Measurements from ENCODE around the gene DUSP15.

DUSP15 gene

GRCh38 chr20:31858760-31859083 is 11.6 kb downstream of the DUSP15 start:
- no peak overlapping the region for H3K27ac ChIP-seq (ENCODE audit: low read depth, low read length, poor library complexity, severe bottlenecking)
- H3K27me3 ChIP-seq (ENCODE audit: insufficient read depth, low read length) = peaks cover 4% of the 10 kb centered on the region; the same call in 1 of the 2 replicates
- no peaks in the 10 kb centered on the region for H3K9me3 ChIP-seq (ENCODE audit: low read length)
- H4K20me1 ChIP-seq (ENCODE audit: insufficient read depth, low read length) = no peaks in the 10 kb centered on the region
- no peaks in the 10 kb centered on the region for H3K79me2 ChIP-seq (ENCODE audit: insufficient read depth, low read length)
- no peaks in the 10 kb centered on the region for H3F3A ChIP-seq (ENCODE audit: insufficient read depth, low read length)
- no peak overlapping the region for H3K4me2 ChIP-seq (ENCODE audit: low read length)
- H2AFZ ChIP-seq (ENCODE audit: low read length) = no peak overlapping the region
- H3K4me1 ChIP-seq (ENCODE audit: insufficient read depth, low read length, severe bottlenecking) = peaks cover 12% of the 10 kb centered on the region
- TF ChIP-seq, protein P1, sequence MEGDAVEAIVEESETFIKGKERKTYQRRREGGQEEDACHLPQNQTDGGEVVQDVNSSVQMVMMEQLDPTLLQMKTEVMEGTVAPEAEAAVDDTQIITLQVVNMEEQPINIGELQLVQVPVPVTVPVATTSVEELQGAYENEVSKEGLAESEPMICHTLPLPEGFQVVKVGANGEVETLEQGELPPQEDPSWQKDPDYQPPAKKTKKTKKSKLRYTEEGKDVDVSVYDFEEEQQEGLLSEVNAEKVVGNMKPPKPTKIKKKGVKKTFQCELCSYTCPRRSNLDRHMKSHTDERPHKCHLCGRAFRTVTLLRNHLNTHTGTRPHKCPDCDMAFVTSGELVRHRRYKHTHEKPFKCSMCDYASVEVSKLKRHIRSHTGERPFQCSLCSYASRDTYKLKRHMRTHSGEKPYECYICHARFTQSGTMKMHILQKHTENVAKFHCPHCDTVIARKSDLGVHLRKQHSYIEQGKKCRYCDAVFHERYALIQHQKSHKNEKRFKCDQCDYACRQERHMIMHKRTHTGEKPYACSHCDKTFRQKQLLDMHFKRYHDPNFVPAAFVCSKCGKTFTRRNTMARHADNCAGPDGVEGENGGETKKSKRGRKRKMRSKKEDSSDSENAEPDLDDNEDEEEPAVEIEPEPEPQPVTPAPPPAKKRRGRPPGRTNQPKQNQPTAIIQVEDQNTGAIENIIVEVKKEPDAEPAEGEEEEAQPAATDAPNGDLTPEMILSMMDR (IDR thresholded peaks at IDR 0.05; ENCODE audit: low read length) = no peak
- TF ChIP-seq EZH2 (IDR thresholded peaks at IDR 0.05; ENCODE audit: borderline replicate concordance, low read length) = no peak
- no peaks in the 10 kb centered on the region for H3K9me2 ChIP-seq (ENCODE audit: low read depth, low read length)
- H3K9ac ChIP-seq (ENCODE audit: low read length) = no peak overlapping the region
- H3K4me3 ChIP-seq (ENCODE audit: low read depth, low read length, poor library complexity, severe bottlenecking) = no peak overlapping the region
- H3K36me3 ChIP-seq (ENCODE audit: insufficient read depth, low read length) = no peaks in the 10 kb centered on the region

DNA sequence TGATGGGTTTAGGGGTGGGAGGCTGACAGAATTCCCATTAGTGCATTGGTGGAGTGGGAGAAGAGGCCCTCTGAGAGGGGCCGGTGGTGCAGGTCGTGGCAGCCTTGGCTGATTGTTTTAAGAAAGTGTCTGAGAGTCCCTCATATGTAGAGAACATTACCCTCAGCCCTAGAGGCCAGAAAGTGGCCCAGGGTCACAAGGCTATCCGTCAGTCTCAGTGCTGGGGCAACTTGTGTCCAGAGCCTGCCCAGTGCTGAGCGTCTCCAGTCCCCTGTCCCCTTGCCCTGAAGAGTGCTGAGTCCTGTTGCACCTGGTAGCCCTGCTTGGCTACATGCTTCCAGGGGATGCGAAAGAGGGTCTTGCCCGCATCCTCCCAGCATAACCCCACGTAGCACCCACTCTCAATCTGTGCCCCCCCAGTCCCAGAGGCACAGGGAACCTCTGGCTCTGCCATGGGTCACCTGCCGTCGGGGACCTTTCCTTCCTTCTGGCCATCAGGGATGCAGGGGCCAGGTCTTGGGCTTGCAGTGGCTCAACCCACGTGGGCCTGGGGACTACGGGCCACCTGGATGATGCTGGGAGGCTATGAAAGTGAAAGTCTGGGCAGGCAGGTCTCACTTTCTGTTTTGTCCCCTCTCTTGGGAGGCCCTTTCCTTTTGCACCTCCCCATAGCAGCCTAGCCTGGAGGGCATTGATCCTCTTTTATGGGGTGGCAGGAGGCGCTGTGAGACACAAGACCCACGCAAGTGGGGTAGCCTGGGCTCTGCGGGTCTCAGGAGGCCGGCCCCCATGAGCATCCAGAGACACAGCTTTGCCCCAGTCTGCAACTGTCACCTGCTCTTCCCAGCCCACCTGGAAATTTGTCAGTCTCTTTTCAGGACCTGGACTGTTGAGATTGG is 12.2 kb downstream of the DUSP15 start:
- peaks cover 12% of the 10 kb centered on the region for H3K4me1 ChIP-seq (ENCODE audit: insufficient read depth, low read length, severe bottlenecking)
- no peak overlapping the region for H3K9ac ChIP-seq (ENCODE audit: low read length)
- H3F3A ChIP-seq (ENCODE audit: insufficient read depth, low read length) = no peaks in the 10 kb centered on the region
- H3K4me2 ChIP-seq (ENCODE audit: low read length) = no peak overlapping the region
- no peak overlapping the region for H3K4me3 ChIP-seq (ENCODE audit: low read depth, low read length, poor library complexity, severe bottlenecking)
- H3K9me2 ChIP-seq (ENCODE audit: low read depth, low read length) = no peaks in the 10 kb centered on the region
- no peaks in the 10 kb centered on the region for H3K79me2 ChIP-seq (ENCODE audit: insufficient read depth, low read length)
- H3K36me3 ChIP-seq (ENCODE audit: insufficient read depth, low read length) = no peaks in the 10 kb centered on the region
- no peak overlapping the region for H2AFZ ChIP-seq (ENCODE audit: low read length)
- TF ChIP-seq, protein P1 (IDR thresholded peaks at IDR 0.05; ENCODE audit: low read length) = no peak
- no peak for TF ChIP-seq EZH2 (IDR thresholded peaks at IDR 0.05; ENCODE audit: borderline replicate concordance, low read length)
- no peak overlapping the region for H3K27ac ChIP-seq (ENCODE audit: low read depth, low read length, poor library complexity, severe bottlenecking)
- peaks cover 4% of the 10 kb centered on the region; the same call in 1 of the 2 replicates for H3K27me3 ChIP-seq (ENCODE audit: insufficient read depth, low read length)
- H4K20me1 ChIP-seq (ENCODE audit: insufficient read depth, low read length) = no peaks in the 10 kb centered on the region
- H3K9me3 ChIP-seq (ENCODE audit: low read length) = no peaks in the 10 kb centered on the region

- TF ChIP-seq, protein P1 (IDR thresholded peaks at IDR 0.05; ENCODE audit: low read length) = no peak
- no peak for TF ChIP-seq EZH2 (IDR thresholded peaks at IDR 0.05; ENCODE audit: borderline replicate concordance, low read length)
- Histone ChIP-seq H3K9me3 (ENCODE audit: low read length) (no peaks in the 10 kb centered on the region), H2AFZ (ENCODE audit: low read length) (no peak overlapping the region), H3K9me2 (ENCODE audit: low read depth, low read length) (no peaks in the 10 kb centered on the region), H3K79me2 (ENCODE audit: insufficient read depth, low read length) (no peaks in the 10 kb centered on the region), H3F3A (ENCODE audit: insufficient read depth, low read length) (no peaks in the 10 kb centered on the region), H3K9ac (ENCODE audit: low read length) (no peak overlapping the region), H3K27ac (ENCODE audit: low read depth, low read length, poor library complexity, severe bottlenecking) (no peak overlapping the region), H4K20me1 (ENCODE audit: insufficient read depth, low read length) (no peaks in the 10 kb centered on the region), H3K36me3 (ENCODE audit: insufficient read depth, low read length) (no peaks in the 10 kb centered on the region), H3K4me2 (ENCODE audit: low read length) (no peak overlapping the region), H3K4me1 (ENCODE audit: insufficient read depth, low read length, severe bottlenecking) (peaks cover 9% of the 10 kb centered on the region), H3K4me3 (ENCODE audit: low read depth, low read length, poor library complexity, severe bottlenecking) (no peak overlapping the region), H3K27me3 (ENCODE audit: insufficient read depth, low read length) (peaks cover 4% of the 10 kb centered on the region; the same call in 1 of the 2 replicates)
Observed at GRCh38 chr20:31856516-31856915, 13.8 kb downstream of the DUSP15 start.
